ENCODE measurements around the gene CECR2.

The CECR2 gene

GRCh38 chr22:17586831-17587440, 217.7 kb downstream of the CECR2 start:
- Histone ChIP-seq H3K9ac (ENCODE audit: low read depth in 1 of 2, low read length in 2 of 2) (no peak overlapping the region), H3K36me3 (ENCODE audit: control insufficient read depth in 2 of 2, insufficient read depth in 2 of 2, low read length in 2 of 2) (peaks cover 0 to 13% of the 10 kb centered on the region in 2 donors), H3K4me1 (ENCODE audit: control insufficient read depth in 2 of 2, insufficient read depth in 2 of 2, low read length in 2 of 2) (no peaks in the 10 kb centered on the region), H3K9me3 (ENCODE audit: control insufficient read depth in 2 of 2, low read length in 2 of 2) (no peaks in the 10 kb centered on the region), H3K27me3 (ENCODE audit: control insufficient read depth in 2 of 2, insufficient read depth in 2 of 2, low read length in 2 of 2) (no peaks in the 10 kb centered on the region), H3K4me3 (ENCODE audit: low read length in 2 of 2) (no peak overlapping the region), H3K27ac (ENCODE audit: low read depth in 2 of 2, low read length in 2 of 2) (no peak overlapping the region)

- H3K36me3 ChIP-seq (ENCODE audit: control insufficient read depth in 2 of 2, insufficient read depth in 2 of 2, low read length in 2 of 2) = peaks cover 6 to 20% of the 10 kb centered on the region in 2 donors
- no peaks in the 10 kb centered on the region for H3K4me1 ChIP-seq (ENCODE audit: control insufficient read depth in 2 of 2, insufficient read depth in 2 of 2, low read length in 2 of 2)
- H3K4me3 ChIP-seq (ENCODE audit: low read length in 2 of 2) = no peak overlapping the region
- no peak overlapping the region for H3K27ac ChIP-seq (ENCODE audit: low read depth in 2 of 2, low read length in 2 of 2)
- no peak overlapping the region for H3K9ac ChIP-seq (ENCODE audit: low read depth in 1 of 2, low read length in 2 of 2)
- H3K9me3 ChIP-seq (ENCODE audit: control insufficient read depth in 2 of 2, low read length in 2 of 2) = no peaks in the 10 kb centered on the region
- no peaks in the 10 kb centered on the region for H3K27me3 ChIP-seq (ENCODE audit: control insufficient read depth in 2 of 2, insufficient read depth in 2 of 2, low read length in 2 of 2)
Observed at GRCh38 chr22:17587629-17588028, 218.4 kb downstream of the CECR2 start.

GRCh38 chr22:17588606-17589005, 219.3 kb downstream of the CECR2 start:
- Histone ChIP-seq H3K9me3 (ENCODE audit: control insufficient read depth in 2 of 2, low read length in 2 of 2) (no peaks in the 10 kb centered on the region), H3K4me3 (ENCODE audit: low read length in 2 of 2) (no peak overlapping the region), H3K36me3 (ENCODE audit: control insufficient read depth in 2 of 2, insufficient read depth in 2 of 2, low read length in 2 of 2) (peaks cover 10 to 28% of the 10 kb centered on the region in 2 donors), H3K27ac (ENCODE audit: low read depth in 2 of 2, low read length in 2 of 2) (no peak overlapping the region), H3K27me3 (ENCODE audit: control insufficient read depth in 2 of 2, insufficient read depth in 2 of 2, low read length in 2 of 2) (no peaks in the 10 kb centered on the region), H3K9ac (ENCODE audit: low read depth in 1 of 2, low read length in 2 of 2) (no peak overlapping the region), H3K4me1 (ENCODE audit: control insufficient read depth in 2 of 2, insufficient read depth in 2 of 2, low read length in 2 of 2) (no peaks in the 10 kb centered on the region)

- H3K27ac ChIP-seq (ENCODE audit: low read depth in 2 of 2, low read length in 2 of 2) = no peak overlapping the region
- no peaks in the 10 kb centered on the region for H3K27me3 ChIP-seq (ENCODE audit: control insufficient read depth in 2 of 2, insufficient read depth in 2 of 2, low read length in 2 of 2)
Observed at GRCh38 chr22:17589810-17590375, 220.6 kb downstream of the CECR2 start.

GRCh38 chr22:17590586-17590985, 221.3 kb downstream of the CECR2 start:
- H3K27ac ChIP-seq (ENCODE audit: low read depth in 2 of 2, low read length in 2 of 2) = no peak overlapping the region
- H3K4me1 ChIP-seq (ENCODE audit: control insufficient read depth in 2 of 2, insufficient read depth in 2 of 2, low read length in 2 of 2) = no peaks in the 10 kb centered on the region
- H3K27me3 ChIP-seq (ENCODE audit: control insufficient read depth in 2 of 2, insufficient read depth in 2 of 2, low read length in 2 of 2) = no peaks in the 10 kb centered on the region
- H3K9me3 ChIP-seq (ENCODE audit: control insufficient read depth in 2 of 2, low read length in 2 of 2) = no peaks in the 10 kb centered on the region
- peaks cover 22 to 45% of the 10 kb centered on the region in 2 donors for H3K36me3 ChIP-seq (ENCODE audit: control insufficient read depth in 2 of 2, insufficient read depth in 2 of 2, low read length in 2 of 2)
- no peak overlapping the region for H3K4me3 ChIP-seq (ENCODE audit: low read length in 2 of 2)
- H3K9ac ChIP-seq (ENCODE audit: low read depth in 1 of 2, low read length in 2 of 2) = no peak overlapping the region

More at GRCh38 chr22:17589810-17590375, 220.6 kb downstream of the CECR2 start:
- H3K9ac ChIP-seq (ENCODE audit: low read depth in 1 of 2, low read length in 2 of 2) = no peak overlapping the region
- H3K4me3 ChIP-seq (ENCODE audit: low read length in 2 of 2) = no peak overlapping the region
- H3K4me1 ChIP-seq (ENCODE audit: control insufficient read depth in 2 of 2, insufficient read depth in 2 of 2, low read length in 2 of 2) = no peaks in the 10 kb centered on the region
- no peaks in the 10 kb centered on the region for H3K9me3 ChIP-seq (ENCODE audit: control insufficient read depth in 2 of 2, low read length in 2 of 2)
- H3K36me3 ChIP-seq (ENCODE audit: control insufficient read depth in 2 of 2, insufficient read depth in 2 of 2, low read length in 2 of 2) = peaks cover 22 to 41% of the 10 kb centered on the region in 2 donors

GRCh38 chr22:17592201-17592600, 222.9 kb downstream of the CECR2 start:
- Histone ChIP-seq H3K36me3 (ENCODE audit: control insufficient read depth in 2 of 2, insufficient read depth in 2 of 2, low read length in 2 of 2) (peaks cover 33 to 56% of the 10 kb centered on the region in 2 donors), H3K9me3 (ENCODE audit: control insufficient read depth in 2 of 2, low read length in 2 of 2) (no peaks in the 10 kb centered on the region), H3K27me3 (ENCODE audit: control insufficient read depth in 2 of 2, insufficient read depth in 2 of 2, low read length in 2 of 2) (no peaks in the 10 kb centered on the region), H3K4me3 (ENCODE audit: low read length in 2 of 2) (no peak overlapping the region), H3K27ac (ENCODE audit: low read depth in 2 of 2, low read length in 2 of 2) (no peak overlapping the region), H3K4me1 (ENCODE audit: control insufficient read depth in 2 of 2, insufficient read depth in 2 of 2, low read length in 2 of 2) (no peaks in the 10 kb centered on the region), H3K9ac (ENCODE audit: low read depth in 1 of 2, low read length in 2 of 2) (no peak overlapping the region)

GRCh38 chr22:17596226-17596625, 227.0 kb downstream of the CECR2 start:
- no peak overlapping the region for H3K27ac ChIP-seq (ENCODE audit: low read depth in 2 of 2, low read length in 2 of 2)
- H3K9me3 ChIP-seq (ENCODE audit: control insufficient read depth in 2 of 2, low read length in 2 of 2) = no peaks in the 10 kb centered on the region
- H3K27me3 ChIP-seq (ENCODE audit: control insufficient read depth in 2 of 2, insufficient read depth in 2 of 2, low read length in 2 of 2) = no peaks in the 10 kb centered on the region
- H3K4me1 ChIP-seq (ENCODE audit: control insufficient read depth in 2 of 2, insufficient read depth in 2 of 2, low read length in 2 of 2) = no peaks in the 10 kb centered on the region
- H3K9ac ChIP-seq (ENCODE audit: low read depth in 1 of 2, low read length in 2 of 2) = no peak overlapping the region
- peaks cover 63 to 75% of the 10 kb centered on the region in 2 donors for H3K36me3 ChIP-seq (ENCODE audit: control insufficient read depth in 2 of 2, insufficient read depth in 2 of 2, low read length in 2 of 2)
- H3K4me3 ChIP-seq (ENCODE audit: low read length in 2 of 2) = no peak overlapping the region

- H3K4me1 ChIP-seq (ENCODE audit: control insufficient read depth in 2 of 2, insufficient read depth in 2 of 2, low read length in 2 of 2) = no peaks in the 10 kb centered on the region
- H3K9me3 ChIP-seq (ENCODE audit: control insufficient read depth in 2 of 2, low read length in 2 of 2) = no peaks in the 10 kb centered on the region
- H3K9ac ChIP-seq (ENCODE audit: low read depth in 1 of 2, low read length in 2 of 2) = no peak overlapping the region
- H3K27ac ChIP-seq (ENCODE audit: low read depth in 2 of 2, low read length in 2 of 2) = no peak overlapping the region
- no peak overlapping the region for H3K4me3 ChIP-seq (ENCODE audit: low read length in 2 of 2)
- H3K36me3 ChIP-seq (ENCODE audit: control insufficient read depth in 2 of 2, insufficient read depth in 2 of 2, low read length in 2 of 2) = peaks cover 61 to 69% of the 10 kb centered on the region in 2 donors
- H3K27me3 ChIP-seq (ENCODE audit: control insufficient read depth in 2 of 2, insufficient read depth in 2 of 2, low read length in 2 of 2) = no peaks in the 10 kb centered on the region
Observed at GRCh38 chr22:17597217-17597616, 228.0 kb downstream of the CECR2 start.

- Histone ChIP-seq H3K4me1 (ENCODE audit: control insufficient read depth in 2 of 2, insufficient read depth in 2 of 2, low read length in 2 of 2) (no peaks in the 10 kb centered on the region), H3K36me3 (ENCODE audit: control insufficient read depth in 2 of 2, insufficient read depth in 2 of 2, low read length in 2 of 2) (peaks cover 56 to 59% of the 10 kb centered on the region in 2 donors), H3K9ac (ENCODE audit: low read depth in 1 of 2, low read length in 2 of 2) (no peak overlapping the region), H3K9me3 (ENCODE audit: control insufficient read depth in 2 of 2, low read length in 2 of 2) (no peaks in the 10 kb centered on the region), H3K4me3 (ENCODE audit: low read length in 2 of 2) (no peak overlapping the region), H3K27me3 (ENCODE audit: control insufficient read depth in 2 of 2, insufficient read depth in 2 of 2, low read length in 2 of 2) (no peaks in the 10 kb centered on the region), H3K27ac (ENCODE audit: low read depth in 2 of 2, low read length in 2 of 2) (no peak overlapping the region)
Observed at GRCh38 chr22:17598318-17598717, 229.1 kb downstream of the CECR2 start.

GRCh38 chr22:17601031-17601430, 231.8 kb downstream of the CECR2 start:
- Histone ChIP-seq H3K4me3 (ENCODE audit: low read length in 2 of 2) (no peak overlapping the region), H3K36me3 (ENCODE audit: control insufficient read depth in 2 of 2, insufficient read depth in 2 of 2, low read length in 2 of 2) (peaks cover 43 to 45% of the 10 kb centered on the region in 2 donors), H3K27ac (ENCODE audit: low read depth in 2 of 2, low read length in 2 of 2) (no peak overlapping the region), H3K9ac (ENCODE audit: low read depth in 1 of 2, low read length in 2 of 2) (no peak overlapping the region), H3K27me3 (ENCODE audit: control insufficient read depth in 2 of 2, insufficient read depth in 2 of 2, low read length in 2 of 2) (no peaks in the 10 kb centered on the region), H3K4me1 (ENCODE audit: control insufficient read depth in 2 of 2, insufficient read depth in 2 of 2, low read length in 2 of 2) (no peaks in the 10 kb centered on the region), H3K9me3 (ENCODE audit: control insufficient read depth in 2 of 2, low read length in 2 of 2) (no peaks in the 10 kb centered on the region)
